HL-60 (cell line): ENCODE results near the gene KBTBD6.
A peak's percentile ranks its signal among the peaks of the same experiment; 100 is the strongest.

Experiments
- CTCF ChIP-seq: IDR thresholded peaks from one replicate; pipeline ENCODE4 v1.5.1; 2011; ENCODE audit warnings: low read length, control low read depth, inconsistent platforms; ENCODE audit not compliant: insufficient read depth
- GABPA ChIP-seq: IDR thresholded peaks from 2 replicates; pipeline ENCODE4 v1.6.1; 2012; ENCODE audit warnings: low read depth
- POLR2AphosphoS5 ChIP-seq: IDR thresholded peaks from 2 replicates; pipeline ENCODE4 v1.6.1; 2012; ENCODE audit warnings: low read depth
- REST ChIP-seq: IDR thresholded peaks from 2 replicates; pipeline ENCODE4 v1.6.1; 2012; ENCODE audit warnings: low read depth; ENCODE audit not compliant: insufficient replicate concordance

DNA sequence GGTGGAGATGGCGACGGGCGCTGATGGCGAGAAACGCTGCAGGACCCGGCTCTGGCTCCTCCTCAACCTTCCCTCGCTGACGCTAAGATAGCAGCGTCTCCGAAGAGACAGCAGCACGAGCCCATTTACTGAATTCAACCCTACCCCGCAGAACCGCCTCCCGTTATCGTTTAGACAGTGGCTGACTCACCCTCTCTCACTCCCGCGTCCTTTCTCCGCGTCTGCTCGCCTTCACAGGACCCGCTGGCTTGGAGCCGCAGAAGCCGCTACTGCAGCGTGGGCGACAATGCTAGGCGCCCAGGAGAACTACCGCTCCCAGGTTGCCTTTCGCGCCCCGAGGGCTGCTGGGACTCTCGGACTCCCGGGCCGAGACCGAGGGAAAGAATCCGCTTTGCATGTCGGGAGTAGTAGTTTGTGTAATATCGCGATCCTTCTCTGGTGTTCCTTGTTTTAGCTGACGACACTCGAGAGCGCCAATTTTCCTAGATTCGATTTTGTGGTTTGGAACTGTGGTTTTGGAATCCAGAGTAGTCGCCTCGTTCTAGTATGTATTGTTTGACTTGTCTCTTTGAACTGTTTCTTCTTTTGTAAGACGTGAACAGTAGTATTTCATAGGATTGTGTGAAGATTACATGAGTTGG lies at the start of gene KBTBD6:
- TF ChIP-seq CTCF = no peak
- peak; percentile 93 for TF ChIP-seq POLR2AphosphoS5
- TF ChIP-seq REST = no peak
- TF ChIP-seq GABPA = no peak
